B cell (primary cell): ENCODE results near the gene IQCK. TPM values are rescaled to one million over a fixed set of nuclear protein-coding genes. Genes with fewer than 3 reads are reported as not detected.

Experiments
- ATAC-seq: fragments of 200-7000 bp; cut with Tn5 transposase; one replicate; pipeline ENCODE4 v1.10.0; 2021; ENCODE audit warnings: low read depth, mild to moderate bottlenecking, moderate number of reproducible peaks, moderate library complexity
- CTCF ChIA-PET: fragments of 350-600 bp; sonication (Branson Sonifier 250); formaldehyde crosslinking; loops from one replicate; lab custom pipeline; 2021; ENCODE audit warnings: antibody characterized with exemption, inconsistent platforms; lab: Charles Lee
- POLR2A ChIA-PET: fragments of 350-600 bp; sonication (Branson Sonifier 250); formaldehyde crosslinking; loops from one replicate; lab custom pipeline; 2021; ENCODE audit warnings: antibody characterized with exemption; lab: Charles Lee
- DNase-seq: peaks from one replicate; pipeline ENCODE4 v3.0.0; 2013
- H2AFZ ChIP-seq: 2 replicates; pipeline ENCODE4 v1.6.1; 2012; ENCODE audit warnings: mild to moderate bottlenecking, low read depth, low read length; ENCODE audit not compliant: insufficient read depth, poor library complexity, severe bottlenecking
- H3K27ac ChIP-seq, 2 donors: 1 replicate in 1 of 2; 2 replicates in 1 of 2; pipeline ENCODE4 v1.5.1; 2012 to 2013; ENCODE audit warnings: low read length in 2 of 2, mild to moderate bottlenecking in 2 of 2, moderate library complexity in 1 of 2
- H3K27me3 ChIP-seq, 4 experiments: fragments of 200-600 bp in 1 of 4; sonication (generic) in 1 of 4; replicated peaks in 1 of 4; 1 replicate in 2 of 4; 2 replicates in 2 of 4; pipeline versions ENCODE4 v1.6.1 to v1.7.0; 2013 to 2016; ENCODE audit warnings: low read length in 3 of 4, mild to moderate bottlenecking in 2 of 4, mixed read lengths in 1 of 4, moderate library complexity in 1 of 4; ENCODE audit not compliant: insufficient read depth in 4 of 4, control insufficient read depth in 3 of 4; ENCODE audit errors: control extremely low read depth in 1 of 4
- H3K36me3 ChIP-seq, 2 experiments: replicated peaks in 1 of 2; 1 replicate in 1 of 2; 2 replicates in 1 of 2; pipeline versions ENCODE4 v1.6.1 to v1.7.1; 2013; ENCODE audit warnings: low read length in 1 of 2; ENCODE audit not compliant: insufficient read depth in 2 of 2, control insufficient read depth in 1 of 2; ENCODE audit errors: control extremely low read depth in 1 of 2, extremely low read depth in 1 of 2
- H3K4me1 ChIP-seq, 2 donors: fragments of 200-600 bp in 1 of 2; sonication (generic) in 1 of 2; 1 replicate in 1 of 2; 2 replicates in 1 of 2; pipeline versions ENCODE4 v1.5.1 to v1.6.1; 2013 to 2017; ENCODE audit warnings: low read length in 2 of 2; ENCODE audit not compliant: control insufficient read depth in 2 of 2, insufficient read depth in 2 of 2
- H3K4me2 ChIP-seq: replicated peaks from 2 replicates; pipeline ENCODE3; 2012; ENCODE audit warnings: mild to moderate bottlenecking, low read depth, low read length; ENCODE audit not compliant: poor library complexity, severe bottlenecking
- H3K4me3 ChIP-seq, 5 experiments: fragments of 200-600 bp in 1 of 5; sonication (generic) in 1 of 5; 1 replicate in 3 of 5; 2 replicates in 2 of 5; pipeline versions ENCODE4 v1.5.1 to v1.7.0; 2011 to 2016; ENCODE audit warnings: low read length in 4 of 5, mild to moderate bottlenecking in 4 of 5, low read depth in 2 of 5, control low read depth in 1 of 5, moderate library complexity in 1 of 5; ENCODE audit not compliant: insufficient read depth in 1 of 5; ENCODE audit errors: control extremely low read depth in 1 of 5, extremely low read depth in 1 of 5
- H3K79me2 ChIP-seq: fragments of 200-600 bp; sonication (generic); one replicate; pipeline ENCODE4 v1.6.0; 2016; ENCODE audit warnings: low read length; ENCODE audit not compliant: control insufficient read depth, insufficient read depth
- H3K9ac ChIP-seq: fragments of 200-600 bp; sonication (generic); 2 replicates; pipeline ENCODE4 v1.6.1; 2017; ENCODE audit warnings: mild to moderate bottlenecking, low read length, moderate library complexity
- H3K9me3 ChIP-seq, 3 donors: one replicate each; pipeline versions ENCODE4 v1.6.1 to v1.7.1; 2013; ENCODE audit warnings: low read length in 2 of 3; ENCODE audit not compliant: control insufficient read depth in 2 of 3, insufficient read depth in 1 of 3; ENCODE audit errors: control extremely low read depth in 1 of 3
- H4K20me1 ChIP-seq: 2 replicates; pipeline ENCODE4 v1.6.0; 2012; ENCODE audit warnings: mild to moderate bottlenecking, low read length; ENCODE audit not compliant: insufficient read depth, control insufficient read depth, poor library complexity, severe bottlenecking
- H3K27ac Mint-ChIP-seq: one replicate; pipeline ENCODE4 v1.8.0; 2021; ENCODE audit warnings: mixed read lengths
- H3K27me3 Mint-ChIP-seq: one replicate; pipeline ENCODE4 v1.8.0; 2021; ENCODE audit warnings: mixed read lengths
- H3K4me1 Mint-ChIP-seq: one replicate; pipeline ENCODE4 v1.8.0; 2021; ENCODE audit warnings: mixed read lengths
- H3K4me3 Mint-ChIP-seq: one replicate; pipeline ENCODE4 v1.8.0; 2021; ENCODE audit warnings: mixed read lengths
- H3K9me3 Mint-ChIP-seq: one replicate; pipeline ENCODE4 v1.8.0; 2022; ENCODE audit warnings: mixed read lengths; ENCODE audit not compliant: insufficient read depth
- CTCF ChIP-seq: fragments of 200-600 bp; IDR thresholded peaks from one replicate; pipeline ENCODE4 v1.8.0; 2022; ENCODE audit warnings: antibody characterized with exemption, mild to moderate bottlenecking
- EZH2 ChIP-seq: IDR thresholded peaks from 2 replicates; pipeline ENCODE4 v1.6.1; 2012; ENCODE audit warnings: borderline replicate concordance, low read depth, mild to moderate bottlenecking, moderate library complexity, low read length; ENCODE audit not compliant: insufficient read depth, poor library complexity, severe bottlenecking
- WGBS: methylation state at CpG from one replicate; pipeline ENCODE4 v1.1.5; 2013; ENCODE audit warnings: missing lambda C conversion rate; ENCODE audit not compliant: insufficient coverage; 5-methylcytosine and 5-hydroxymethylcytosine counted together
- intact Hi-C: fragments of 100-400 bp; cut with micrococcal nuclease; formaldehyde crosslinking; loops from one replicate; pipeline ENCODE4 v1.10.0; 2022
- polyA plus RNA-seq: library from polyadenylated mRNA; depleted of rRNA; stranded (reverse); fragments of >200 nt; gene quantifications from 2 replicates; pipeline ENCODE4 v1.2.3, GENCODE V29; 2012
- total RNA-seq, 2 donors: library from RNA; stranded (reverse); fragments of 120-200 nt in 1 of 2; gene quantifications; 1 replicate in 1 of 2; 2 replicates in 1 of 2; pipeline versions ENCODE4 v1.2.3 to v1.2.4, GENCODE V29; 2013 to 2022

IQCK gene
- total and polyA plus RNA-seq, 2 donors (not counting 1 experiment from before 2014, with no cell fraction given): 1.00 to 3.0 TPM

DNA sequence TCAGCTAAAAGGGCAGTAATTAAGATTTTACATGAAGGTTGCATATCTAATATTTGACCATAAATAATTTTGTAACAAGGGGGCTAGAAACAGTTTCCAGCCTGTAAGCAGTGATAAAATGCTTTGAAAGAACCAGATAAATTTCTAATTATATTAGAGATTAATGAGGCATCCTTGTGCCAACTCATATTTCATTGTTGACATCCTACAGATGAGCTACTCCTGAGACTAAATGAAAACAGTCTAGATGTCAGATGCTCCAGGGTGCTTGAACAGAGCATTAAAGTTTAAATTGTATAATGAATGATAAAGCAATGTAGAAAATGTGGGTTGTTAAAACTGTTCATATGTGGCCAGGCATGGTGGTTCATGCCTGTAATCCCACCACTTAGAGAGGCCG lies 23.3 kb downstream of the IQCK start:
- Mint-ChIP-seq H3K9me3 (no peaks in the 10 kb centered on the region), H3K27me3 (no peaks in the 10 kb centered on the region), H3K4me3 (no peak overlapping the region), H3K4me1 (peaks cover 5% of the 10 kb centered on the region), H3K27ac (no peak overlapping the region)
- intact Hi-C loops: no loop called here
- no peaks in the 10 kb centered on the region for H3K36me3 ChIP-seq
- no peak overlapping the region for H3K9ac ChIP-seq
- H2AFZ ChIP-seq: no peak overlapping the region
- no peaks in the 10 kb centered on the region for H3K9me3 ChIP-seq
- no peak overlapping the region for H3K27ac ChIP-seq
- no peaks in the 10 kb centered on the region for H4K20me1 ChIP-seq
- ATAC-seq (no peak), DNase-seq (no peak)
- H3K27me3 ChIP-seq: no peaks in the 10 kb centered on the region
- POLR2A ChIA-PET: no interaction called here
- CTCF ChIA-PET: interaction anchor here (0.6 kb wide), 1 partner anchor 210 kb away, joined by 8 read pairs; no protein-coding TSS in a partner anchor
- no peak for TF ChIP-seq CTCF
- H3K4me2 ChIP-seq: no peak overlapping the region
- H3K4me1 ChIP-seq: no peaks in the 10 kb centered on the region
- no peak overlapping the region for H3K4me3 ChIP-seq
- no peaks in the 10 kb centered on the region for H3K79me2 ChIP-seq
- no CpG with 5 or more reads among the region's 1 CpG for WGBS

- Histone ChIP-seq H3K36me3 (no peaks in the 10 kb centered on the region), H3K4me1 (no peaks in the 10 kb centered on the region), H3K9ac (no peak overlapping the region), H3K4me2 (no peak overlapping the region), H3K4me3 (no peak overlapping the region), H3K9me3 (no peaks in the 10 kb centered on the region), H3K79me2 (no peaks in the 10 kb centered on the region), H3K27me3 (no peaks in the 10 kb centered on the region), H3K27ac (no peak overlapping the region), H4K20me1 (no peaks in the 10 kb centered on the region), H2AFZ (no peak overlapping the region)
- ATAC-seq: no peak
- TF ChIP-seq EZH2 (no peak), CTCF (no peak)
- DNase-seq: no peak
- Mint-ChIP-seq H3K27me3 (no peaks in the 10 kb centered on the region), H3K4me1 (no peaks in the 10 kb centered on the region), H3K4me3 (no peak overlapping the region), H3K27ac (no peak overlapping the region), H3K9me3 (no peaks in the 10 kb centered on the region)
- CTCF ChIA-PET: interaction anchor here (0.6 kb wide), 1 partner anchor 514 kb away, joined by 3 read pairs; no protein-coding TSS in a partner anchor
- POLR2A ChIA-PET: no interaction called here
- intact Hi-C loops: no loop called here
Measured at GRCh38 chr16:19743816-19744159, 25.7 kb downstream of the IQCK start.
